Smooth muscle cell (in vitro differentiated cells): ENCODE data around the gene COPZ1. TPM values are rescaled to one million over a fixed set of nuclear protein-coding genes. Genes with fewer than 3 reads are reported as not detected.

Source experiments
- DNase-seq: peaks from one replicate; lab custom pipeline; 2025; ENCODE audit not compliant: unreplicated experiment; lab: John Stamatoyannopoulos, UW
- H2AFZ ChIP-seq: fragments of 200-600 bp; sonication (generic); 2 replicates; pipeline ENCODE4 v1.6.0; 2016; ENCODE audit warnings: antibody characterized with exemption, low read depth, mild to moderate bottlenecking
- H3F3A ChIP-seq: fragments of 200-600 bp; sonication (generic); 2 replicates; pipeline ENCODE4 v1.6.0; 2017; ENCODE audit warnings: antibody characterized with exemption, low read depth
- H3K27ac ChIP-seq: fragments of 200-600 bp; sonication (generic); 2 replicates; pipeline ENCODE4 v1.5.1; 2016; ENCODE audit warnings: low read depth, mild to moderate bottlenecking
- H3K27me3 ChIP-seq: fragments of 200-600 bp; sonication (generic); 2 replicates; pipeline ENCODE4 v1.6.1; 2016; ENCODE audit warnings: low read depth, mild to moderate bottlenecking
- H3K36me3 ChIP-seq: fragments of 200-600 bp; sonication (generic); 2 replicates; pipeline ENCODE4 v1.5.1; 2016; ENCODE audit warnings: low read depth
- H3K4me1 ChIP-seq: fragments of 200-600 bp; sonication (generic); 2 replicates; pipeline ENCODE4 v1.5.1; 2016; ENCODE audit warnings: low read depth
- H3K4me2 ChIP-seq: fragments of 200-600 bp; sonication (generic); 2 replicates; pipeline ENCODE4 v1.6.0; 2016; ENCODE audit warnings: mild to moderate bottlenecking
- H3K4me3 ChIP-seq: fragments of 200-600 bp; sonication (generic); 2 replicates; pipeline ENCODE4 v1.5.1; 2016; ENCODE audit warnings: mild to moderate bottlenecking
- H3K79me2 ChIP-seq: fragments of 200-600 bp; sonication (generic); 2 replicates; pipeline ENCODE4 v1.6.0; 2016; ENCODE audit warnings: low read depth, mild to moderate bottlenecking
- H3K9ac ChIP-seq: fragments of 200-600 bp; sonication (generic); 2 replicates; pipeline ENCODE4 v1.6.0; 2016; ENCODE audit warnings: low read depth
- H3K9me3 ChIP-seq: fragments of 200-600 bp; sonication (generic); replicated peaks from 2 replicates; pipeline ENCODE4 v1.5.1; 2016; ENCODE audit warnings: low read depth
- H4K20me1 ChIP-seq: fragments of 200-600 bp; sonication (generic); 2 replicates; pipeline ENCODE4 v1.6.0; 2016; ENCODE audit warnings: low read depth
- CTCF ChIP-seq: fragments of 200-600 bp; sonication (generic); IDR thresholded peaks from 2 replicates; pipeline ENCODE4 v1.5.1; 2017; ENCODE audit warnings: borderline replicate concordance, mild to moderate bottlenecking, antibody characterized with exemption; ENCODE audit not compliant: insufficient read depth, poor library complexity, severe bottlenecking
- WGBS: methylation state at CpG from one replicate; pipeline ENCODE4 v1.1.7; 2016; ENCODE audit warnings: low lambda C conversion rate; 5-methylcytosine and 5-hydroxymethylcytosine counted together
- polyA plus RNA-seq: library from polyadenylated mRNA; unstranded; fragments of >200 nt; fragmentation: Nextera tagmentation; extraction: Ambion mirVana; gene quantifications from 2 replicates; pipeline ENCODE4 v1.2.1, GENCODE V29; 2016
- total RNA-seq: library from RNA; depleted of rRNA; stranded (reverse); fragments of >200 nt; gene quantifications from 2 replicates; pipeline ENCODE4 v1.2.3, GENCODE V29; 2014

COPZ1 gene
- total and polyA plus RNA-seq, 2 experiments from 2014 or later = 147 to 214 TPM

- Histone ChIP-seq H3K4me2 (no peak overlapping the region), H3K4me1 (peaks cover 29% of the 10 kb centered on the region), H3K27ac (no peak overlapping the region), H3K4me3 (no peak overlapping the region), H3K9me3 (no peaks in the 10 kb centered on the region), H3K9ac (no peak overlapping the region), H2AFZ (no peak overlapping the region), H3K79me2 (no peaks in the 10 kb centered on the region), H3K27me3 (no peaks in the 10 kb centered on the region), H3F3A (peaks cover 8% of the 10 kb centered on the region), H4K20me1 (peaks cover 5% of the 10 kb centered on the region), H3K36me3 (peaks cover 11% of the 10 kb centered on the region)
- TF ChIP-seq CTCF = no peak
- 79% methylated on average over 6 of the region's 6 CpGs for WGBS
- no peak for DNase-seq
Observed at GRCh38 chr12:54393207-54393609, 68.3 kb downstream of the COPZ1 start.

- no peak overlapping the region for H3K27ac ChIP-seq
- H3K4me3 ChIP-seq = no peak overlapping the region
- no peaks in the 10 kb centered on the region for H3K9me3 ChIP-seq
- no peaks in the 10 kb centered on the region for H3K27me3 ChIP-seq
- peaks cover 24% of the 10 kb centered on the region for H3K4me1 ChIP-seq
- H2AFZ ChIP-seq = no peak overlapping the region
- 84% methylated on average over 3 of the region's 3 CpGs for WGBS
- H4K20me1 ChIP-seq = peaks cover 9% of the 10 kb centered on the region
- TF ChIP-seq CTCF = no peak
- H3K79me2 ChIP-seq = no peaks in the 10 kb centered on the region
- no peak overlapping the region for H3K4me2 ChIP-seq
- H3K36me3 ChIP-seq = peaks cover 11% of the 10 kb centered on the region
- no peak overlapping the region for H3K9ac ChIP-seq
- no peak for DNase-seq
- H3F3A ChIP-seq = peaks cover 3% of the 10 kb centered on the region
Observed at GRCh38 chr12:54393743-54394142, 68.8 kb downstream of the COPZ1 start.

GRCh38 chr12:54394281-54394719, 69.4 kb downstream of the COPZ1 start:
- no peak overlapping the region for H3K9ac ChIP-seq
- H3K27ac ChIP-seq = no peak overlapping the region
- DNase-seq = no peak
- peaks cover 21% of the 10 kb centered on the region for H3K4me1 ChIP-seq
- H3K36me3 ChIP-seq = peaks cover 11% of the 10 kb centered on the region
- H3K4me3 ChIP-seq = no peak overlapping the region
- H3K27me3 ChIP-seq = no peaks in the 10 kb centered on the region
- no peak overlapping the region for H2AFZ ChIP-seq
- TF ChIP-seq CTCF = peak; percentile 76
- H3K79me2 ChIP-seq = no peaks in the 10 kb centered on the region
- H3K4me2 ChIP-seq = no peak overlapping the region
- peaks cover 13% of the 10 kb centered on the region for H4K20me1 ChIP-seq
- H3K9me3 ChIP-seq = no peaks in the 10 kb centered on the region
- WGBS = 28% methylated on average over 4 of the region's 4 CpGs
- peaks cover 3% of the 10 kb centered on the region for H3F3A ChIP-seq

GRCh38 chr12:54394986-54395385, 70.1 kb downstream of the COPZ1 start:
- Histone ChIP-seq H3K27me3 (no peaks in the 10 kb centered on the region), H3K27ac (no peak overlapping the region), H3K4me2 (no peak overlapping the region), H3K36me3 (peaks cover 11% of the 10 kb centered on the region), H3F3A (peaks cover 6% of the 10 kb centered on the region), H4K20me1 (peaks cover 13% of the 10 kb centered on the region), H3K9me3 (no peaks in the 10 kb centered on the region), H2AFZ (no peak overlapping the region), H3K4me3 (no peak overlapping the region), H3K79me2 (no peaks in the 10 kb centered on the region), H3K9ac (no peak overlapping the region), H3K4me1 (peaks cover 15% of the 10 kb centered on the region)
- WGBS = 92% methylated on average over 1 of the region's 1 CpG
- no peak for TF ChIP-seq CTCF
- DNase-seq = no peak
